WTC11 (cell line): ENCODE results near the gene TFAP2E. TPM values are rescaled to one million over a fixed set of nuclear protein-coding genes. Genes with fewer than 3 reads are reported as not detected.

Experiments used
- ELF4 ChIP-seq: sonication (generic); formaldehyde crosslinking; IDR thresholded peaks from 2 replicates; pipeline ENCODE4 v1.8.1; 2022; ENCODE audit warnings: low read depth, mild to moderate bottlenecking, moderate library complexity, missing genetic modification reagents
- JAZF1 ChIP-seq: fragments of 250-450 bp; sonication (Bioruptor Pico); IDR thresholded peaks from 2 replicates; pipeline ENCODE4 v1.9.0; 2021; ENCODE audit warnings: moderate library complexity, mild to moderate bottlenecking, inconsistent platforms
- JUN ChIP-seq: sonication (generic); formaldehyde crosslinking; IDR thresholded peaks from 2 replicates; pipeline ENCODE4 v1.8.0; 2023; ENCODE audit warnings: mild to moderate bottlenecking, missing genetic modification reagents
- MXD4 ChIP-seq: fragments of 250-450 bp; sonication (Bioruptor Pico); IDR thresholded peaks from 2 replicates; pipeline ENCODE4 v1.8.0; 2021; ENCODE audit warnings: mild to moderate bottlenecking, moderate library complexity, borderline replicate concordance
- MYBL2 ChIP-seq: sonication (generic); formaldehyde crosslinking; IDR thresholded peaks from 2 replicates; pipeline ENCODE4 v1.8.1; 2023; ENCODE audit warnings: mild to moderate bottlenecking, moderate library complexity, missing genetic modification reagents
- NFYB ChIP-seq: sonication (generic); formaldehyde crosslinking; conservative IDR thresholded peaks from 2 replicates; pipeline ENCODE4 v1.8.0; 2022; ENCODE audit warnings: low read depth, missing genetic modification reagents
- OVOL2 ChIP-seq: fragments of 250-450 bp; sonication (Bioruptor Pico); IDR thresholded peaks from 2 replicates; pipeline ENCODE4 v1.9.0; 2021; ENCODE audit warnings: mild to moderate bottlenecking, borderline replicate concordance
- SOX15 ChIP-seq: fragments of 250-450 bp; sonication (Bioruptor Pico); IDR thresholded peaks from 2 replicates; pipeline ENCODE4 v1.9.0; 2021; ENCODE audit warnings: mild to moderate bottlenecking
- TCF7 ChIP-seq: sonication (generic); formaldehyde crosslinking; IDR thresholded peaks from 2 replicates; pipeline ENCODE4 v1.8.0; 2022; ENCODE audit warnings: mild to moderate bottlenecking, low read depth, missing genetic modification reagents, moderate library complexity
- total RNA-seq: library from RNA; stranded (reverse); gene quantifications from 3 replicates; pipeline ENCODE4 v1.2.3, GENCODE V29; 2021
- TF ChIP-seq, protein P1 (sequence below): sonication (generic); formaldehyde crosslinking; IDR thresholded peaks from 2 replicates; pipeline ENCODE4 v1.8.0; 2022; ENCODE audit warnings: mild to moderate bottlenecking, missing genetic modification reagents
- TF ChIP-seq, protein P2 (sequence below): sonication (generic); formaldehyde crosslinking; IDR thresholded peaks from 2 replicates; pipeline ENCODE4 v1.8.1; 2023; ENCODE audit warnings: mild to moderate bottlenecking, missing genetic modification reagents, moderate library complexity
- TF ChIP-seq, protein P3 (sequence below): sonication (generic); formaldehyde crosslinking; IDR thresholded peaks from 2 replicates; pipeline ENCODE4 v1.8.0; 2023; ENCODE audit warnings: missing genetic modification reagents, mild to moderate bottlenecking, borderline replicate concordance
- TF ChIP-seq, protein P4 (sequence below): fragments of 200-600 bp; IDR thresholded peaks from 2 replicates; pipeline ENCODE4 v1.8.0; 2022; ENCODE audit warnings: antibody characterized with exemption
- TF ChIP-seq, protein P5 (sequence below): sonication (generic); formaldehyde crosslinking; IDR thresholded peaks from 2 replicates; pipeline ENCODE4 v1.8.1; 2022; ENCODE audit warnings: mild to moderate bottlenecking, missing genetic modification reagents, moderate library complexity, borderline replicate concordance
- TF ChIP-seq, protein P6 (sequence below): sonication (generic); formaldehyde crosslinking; IDR thresholded peaks from 2 replicates; pipeline ENCODE4 v1.8.1; 2023; ENCODE audit warnings: mild to moderate bottlenecking, missing genetic modification reagents
- TF ChIP-seq, protein P7 (sequence below): fragments of 250-450 bp; sonication (Bioruptor Pico); IDR thresholded peaks from 2 replicates; pipeline ENCODE4 v1.9.0; 2021; ENCODE audit warnings: mild to moderate bottlenecking, borderline replicate concordance
- TF ChIP-seq, protein P8 (sequence below): sonication (generic); formaldehyde crosslinking; IDR thresholded peaks from 2 replicates; pipeline ENCODE4 v1.8.1; 2023; ENCODE audit warnings: mild to moderate bottlenecking, missing genetic modification reagents, moderate library complexity

TFAP2E gene
- total RNA-seq, 1 experiment from 2014 or later = 1.7 TPM

DNA sequence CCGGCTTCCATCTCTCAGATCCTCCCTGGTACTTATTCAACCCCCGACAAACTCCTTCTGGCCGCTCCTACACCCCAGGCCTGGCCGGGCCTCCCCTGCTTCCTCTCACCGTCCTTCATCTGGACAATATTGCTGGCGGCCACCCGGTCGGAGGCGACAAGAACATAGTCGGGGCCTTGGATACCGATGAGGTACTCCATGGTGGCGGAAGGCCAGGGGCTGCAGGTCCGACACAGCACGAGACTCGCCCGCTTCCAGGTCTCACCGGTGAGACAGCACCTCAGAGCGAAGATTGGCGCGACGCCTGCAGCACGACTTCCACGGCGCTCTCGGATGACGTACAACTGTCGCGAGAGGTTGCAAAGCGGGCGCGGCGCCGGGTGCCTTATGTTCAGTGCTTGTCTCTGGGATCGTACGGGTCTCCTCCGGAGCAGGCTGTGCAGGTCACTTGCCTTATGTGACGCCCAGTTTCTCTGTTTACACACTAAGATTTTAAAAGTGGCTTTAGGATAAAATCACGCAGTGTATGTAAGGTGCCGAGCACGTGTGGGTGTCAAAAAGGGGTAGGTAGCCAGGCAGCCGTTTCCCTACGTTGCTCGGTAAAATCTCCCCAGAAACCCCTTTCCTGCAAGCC lies 68.2 kb downstream of the TFAP2E start, which contains the start of gene PSMB2 (continued):
- TF ChIP-seq, protein P1, sequence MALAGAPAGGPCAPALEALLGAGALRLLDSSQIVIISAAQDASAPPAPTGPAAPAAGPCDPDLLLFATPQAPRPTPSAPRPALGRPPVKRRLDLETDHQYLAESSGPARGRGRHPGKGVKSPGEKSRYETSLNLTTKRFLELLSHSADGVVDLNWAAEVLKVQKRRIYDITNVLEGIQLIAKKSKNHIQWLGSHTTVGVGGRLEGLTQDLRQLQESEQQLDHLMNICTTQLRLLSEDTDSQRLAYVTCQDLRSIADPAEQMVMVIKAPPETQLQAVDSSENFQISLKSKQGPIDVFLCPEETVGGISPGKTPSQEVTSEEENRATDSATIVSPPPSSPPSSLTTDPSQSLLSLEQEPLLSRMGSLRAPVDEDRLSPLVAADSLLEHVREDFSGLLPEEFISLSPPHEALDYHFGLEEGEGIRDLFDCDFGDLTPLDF (CRISPR knock-in tag) = no peak
- TF ChIP-seq JUN (CRISPR knock-in tag) (no peak), TCF7 (peak; percentile 82; the same call in 1 of the 2 replicates), OVOL2 (no peak), SOX15 (no peak), MXD4 (CRISPR knock-in tag) (no peak), NFYB (CRISPR knock-in tag) (no peak), MYBL2 (CRISPR knock-in tag) (peak; percentile 94), ELF4 (CRISPR knock-in tag) (no peak), JAZF1 (no peak)
- TF ChIP-seq, protein P2, sequence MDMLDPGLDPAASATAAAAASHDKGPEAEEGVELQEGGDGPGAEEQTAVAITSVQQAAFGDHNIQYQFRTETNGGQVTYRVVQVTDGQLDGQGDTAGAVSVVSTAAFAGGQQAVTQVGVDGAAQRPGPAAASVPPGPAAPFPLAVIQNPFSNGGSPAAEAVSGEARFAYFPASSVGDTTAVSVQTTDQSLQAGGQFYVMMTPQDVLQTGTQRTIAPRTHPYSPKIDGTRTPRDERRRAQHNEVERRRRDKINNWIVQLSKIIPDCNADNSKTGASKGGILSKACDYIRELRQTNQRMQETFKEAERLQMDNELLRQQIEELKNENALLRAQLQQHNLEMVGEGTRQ (CRISPR knock-in tag) = no peak
- TF ChIP-seq, protein P3, sequence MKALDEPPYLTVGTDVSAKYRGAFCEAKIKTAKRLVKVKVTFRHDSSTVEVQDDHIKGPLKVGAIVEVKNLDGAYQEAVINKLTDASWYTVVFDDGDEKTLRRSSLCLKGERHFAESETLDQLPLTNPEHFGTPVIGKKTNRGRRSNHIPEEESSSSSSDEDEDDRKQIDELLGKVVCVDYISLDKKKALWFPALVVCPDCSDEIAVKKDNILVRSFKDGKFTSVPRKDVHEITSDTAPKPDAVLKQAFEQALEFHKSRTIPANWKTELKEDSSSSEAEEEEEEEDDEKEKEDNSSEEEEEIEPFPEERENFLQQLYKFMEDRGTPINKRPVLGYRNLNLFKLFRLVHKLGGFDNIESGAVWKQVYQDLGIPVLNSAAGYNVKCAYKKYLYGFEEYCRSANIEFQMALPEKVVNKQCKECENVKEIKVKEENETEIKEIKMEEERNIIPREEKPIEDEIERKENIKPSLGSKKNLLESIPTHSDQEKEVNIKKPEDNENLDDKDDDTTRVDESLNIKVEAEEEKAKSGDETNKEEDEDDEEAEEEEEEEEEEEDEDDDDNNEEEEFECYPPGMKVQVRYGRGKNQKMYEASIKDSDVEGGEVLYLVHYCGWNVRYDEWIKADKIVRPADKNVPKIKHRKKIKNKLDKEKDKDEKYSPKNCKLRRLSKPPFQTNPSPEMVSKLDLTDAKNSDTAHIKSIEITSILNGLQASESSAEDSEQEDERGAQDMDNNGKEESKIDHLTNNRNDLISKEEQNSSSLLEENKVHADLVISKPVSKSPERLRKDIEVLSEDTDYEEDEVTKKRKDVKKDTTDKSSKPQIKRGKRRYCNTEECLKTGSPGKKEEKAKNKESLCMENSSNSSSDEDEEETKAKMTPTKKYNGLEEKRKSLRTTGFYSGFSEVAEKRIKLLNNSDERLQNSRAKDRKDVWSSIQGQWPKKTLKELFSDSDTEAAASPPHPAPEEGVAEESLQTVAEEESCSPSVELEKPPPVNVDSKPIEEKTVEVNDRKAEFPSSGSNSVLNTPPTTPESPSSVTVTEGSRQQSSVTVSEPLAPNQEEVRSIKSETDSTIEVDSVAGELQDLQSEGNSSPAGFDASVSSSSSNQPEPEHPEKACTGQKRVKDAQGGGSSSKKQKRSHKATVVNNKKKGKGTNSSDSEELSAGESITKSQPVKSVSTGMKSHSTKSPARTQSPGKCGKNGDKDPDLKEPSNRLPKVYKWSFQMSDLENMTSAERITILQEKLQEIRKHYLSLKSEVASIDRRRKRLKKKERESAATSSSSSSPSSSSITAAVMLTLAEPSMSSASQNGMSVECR = peak; percentile 96
- TF ChIP-seq, protein P4, sequence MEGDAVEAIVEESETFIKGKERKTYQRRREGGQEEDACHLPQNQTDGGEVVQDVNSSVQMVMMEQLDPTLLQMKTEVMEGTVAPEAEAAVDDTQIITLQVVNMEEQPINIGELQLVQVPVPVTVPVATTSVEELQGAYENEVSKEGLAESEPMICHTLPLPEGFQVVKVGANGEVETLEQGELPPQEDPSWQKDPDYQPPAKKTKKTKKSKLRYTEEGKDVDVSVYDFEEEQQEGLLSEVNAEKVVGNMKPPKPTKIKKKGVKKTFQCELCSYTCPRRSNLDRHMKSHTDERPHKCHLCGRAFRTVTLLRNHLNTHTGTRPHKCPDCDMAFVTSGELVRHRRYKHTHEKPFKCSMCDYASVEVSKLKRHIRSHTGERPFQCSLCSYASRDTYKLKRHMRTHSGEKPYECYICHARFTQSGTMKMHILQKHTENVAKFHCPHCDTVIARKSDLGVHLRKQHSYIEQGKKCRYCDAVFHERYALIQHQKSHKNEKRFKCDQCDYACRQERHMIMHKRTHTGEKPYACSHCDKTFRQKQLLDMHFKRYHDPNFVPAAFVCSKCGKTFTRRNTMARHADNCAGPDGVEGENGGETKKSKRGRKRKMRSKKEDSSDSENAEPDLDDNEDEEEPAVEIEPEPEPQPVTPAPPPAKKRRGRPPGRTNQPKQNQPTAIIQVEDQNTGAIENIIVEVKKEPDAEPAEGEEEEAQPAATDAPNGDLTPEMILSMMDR = no peak
- TF ChIP-seq, protein P5, sequence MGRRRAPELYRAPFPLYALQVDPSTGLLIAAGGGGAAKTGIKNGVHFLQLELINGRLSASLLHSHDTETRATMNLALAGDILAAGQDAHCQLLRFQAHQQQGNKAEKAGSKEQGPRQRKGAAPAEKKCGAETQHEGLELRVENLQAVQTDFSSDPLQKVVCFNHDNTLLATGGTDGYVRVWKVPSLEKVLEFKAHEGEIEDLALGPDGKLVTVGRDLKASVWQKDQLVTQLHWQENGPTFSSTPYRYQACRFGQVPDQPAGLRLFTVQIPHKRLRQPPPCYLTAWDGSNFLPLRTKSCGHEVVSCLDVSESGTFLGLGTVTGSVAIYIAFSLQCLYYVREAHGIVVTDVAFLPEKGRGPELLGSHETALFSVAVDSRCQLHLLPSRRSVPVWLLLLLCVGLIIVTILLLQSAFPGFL (CRISPR knock-in tag) = no peak
- TF ChIP-seq, protein P6, sequence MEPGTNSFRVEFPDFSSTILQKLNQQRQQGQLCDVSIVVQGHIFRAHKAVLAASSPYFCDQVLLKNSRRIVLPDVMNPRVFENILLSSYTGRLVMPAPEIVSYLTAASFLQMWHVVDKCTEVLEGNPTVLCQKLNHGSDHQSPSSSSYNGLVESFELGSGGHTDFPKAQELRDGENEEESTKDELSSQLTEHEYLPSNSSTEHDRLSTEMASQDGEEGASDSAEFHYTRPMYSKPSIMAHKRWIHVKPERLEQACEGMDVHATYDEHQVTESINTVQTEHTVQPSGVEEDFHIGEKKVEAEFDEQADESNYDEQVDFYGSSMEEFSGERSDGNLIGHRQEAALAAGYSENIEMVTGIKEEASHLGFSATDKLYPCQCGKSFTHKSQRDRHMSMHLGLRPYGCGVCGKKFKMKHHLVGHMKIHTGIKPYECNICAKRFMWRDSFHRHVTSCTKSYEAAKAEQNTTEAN (CRISPR knock-in tag) = peak; percentile 84; the same call in 1 of the 2 replicates
- TF ChIP-seq, protein P7, sequence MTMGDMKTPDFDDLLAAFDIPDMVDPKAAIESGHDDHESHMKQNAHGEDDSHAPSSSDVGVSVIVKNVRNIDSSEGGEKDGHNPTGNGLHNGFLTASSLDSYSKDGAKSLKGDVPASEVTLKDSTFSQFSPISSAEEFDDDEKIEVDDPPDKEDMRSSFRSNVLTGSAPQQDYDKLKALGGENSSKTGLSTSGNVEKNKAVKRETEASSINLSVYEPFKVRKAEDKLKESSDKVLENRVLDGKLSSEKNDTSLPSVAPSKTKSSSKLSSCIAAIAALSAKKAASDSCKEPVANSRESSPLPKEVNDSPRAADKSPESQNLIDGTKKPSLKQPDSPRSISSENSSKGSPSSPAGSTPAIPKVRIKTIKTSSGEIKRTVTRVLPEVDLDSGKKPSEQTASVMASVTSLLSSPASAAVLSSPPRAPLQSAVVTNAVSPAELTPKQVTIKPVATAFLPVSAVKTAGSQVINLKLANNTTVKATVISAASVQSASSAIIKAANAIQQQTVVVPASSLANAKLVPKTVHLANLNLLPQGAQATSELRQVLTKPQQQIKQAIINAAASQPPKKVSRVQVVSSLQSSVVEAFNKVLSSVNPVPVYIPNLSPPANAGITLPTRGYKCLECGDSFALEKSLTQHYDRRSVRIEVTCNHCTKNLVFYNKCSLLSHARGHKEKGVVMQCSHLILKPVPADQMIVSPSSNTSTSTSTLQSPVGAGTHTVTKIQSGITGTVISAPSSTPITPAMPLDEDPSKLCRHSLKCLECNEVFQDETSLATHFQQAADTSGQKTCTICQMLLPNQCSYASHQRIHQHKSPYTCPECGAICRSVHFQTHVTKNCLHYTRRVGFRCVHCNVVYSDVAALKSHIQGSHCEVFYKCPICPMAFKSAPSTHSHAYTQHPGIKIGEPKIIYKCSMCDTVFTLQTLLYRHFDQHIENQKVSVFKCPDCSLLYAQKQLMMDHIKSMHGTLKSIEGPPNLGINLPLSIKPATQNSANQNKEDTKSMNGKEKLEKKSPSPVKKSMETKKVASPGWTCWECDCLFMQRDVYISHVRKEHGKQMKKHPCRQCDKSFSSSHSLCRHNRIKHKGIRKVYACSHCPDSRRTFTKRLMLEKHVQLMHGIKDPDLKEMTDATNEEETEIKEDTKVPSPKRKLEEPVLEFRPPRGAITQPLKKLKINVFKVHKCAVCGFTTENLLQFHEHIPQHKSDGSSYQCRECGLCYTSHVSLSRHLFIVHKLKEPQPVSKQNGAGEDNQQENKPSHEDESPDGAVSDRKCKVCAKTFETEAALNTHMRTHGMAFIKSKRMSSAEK (CRISPR knock-in tag) = no peak
- TF ChIP-seq, protein P8, sequence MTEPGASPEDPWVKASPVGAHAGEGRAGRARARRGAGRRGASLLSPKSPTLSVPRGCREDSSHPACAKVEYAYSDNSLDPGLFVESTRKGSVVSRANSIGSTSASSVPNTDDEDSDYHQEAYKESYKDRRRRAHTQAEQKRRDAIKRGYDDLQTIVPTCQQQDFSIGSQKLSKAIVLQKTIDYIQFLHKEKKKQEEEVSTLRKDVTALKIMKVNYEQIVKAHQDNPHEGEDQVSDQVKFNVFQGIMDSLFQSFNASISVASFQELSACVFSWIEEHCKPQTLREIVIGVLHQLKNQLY (CRISPR knock-in tag) = no peak
